H9 (cell line): ENCODE results near the gene FRAT1. TPM values are rescaled to one million over a fixed set of nuclear protein-coding genes. Genes with fewer than 3 reads are reported as not detected.

Experiments
- DNase-seq: peaks from one replicate; pipeline ENCODE4 v3.0.0-alpha.2; 2017
- H2AFZ ChIP-seq: one replicate; pipeline ENCODE4 v1.6.1; 2013; ENCODE audit warnings: mild to moderate bottlenecking, low read length, control low read depth, moderate library complexity
- H2AK5ac ChIP-seq: 2 replicates; pipeline ENCODE4 v1.6.1; 2013; ENCODE audit warnings: low read length, control low read depth, mixed read lengths; ENCODE audit not compliant: insufficient read length
- H2BK120ac ChIP-seq: one replicate; pipeline ENCODE4 v1.6.1; 2013; ENCODE audit warnings: low read depth, mild to moderate bottlenecking, low read length, control low read depth, inconsistent platforms; ENCODE audit not compliant: poor library complexity, severe bottlenecking
- H2BK12ac ChIP-seq: 2 replicates; pipeline ENCODE4 v1.6.1; 2013; ENCODE audit warnings: low read length, control low read depth, mixed read lengths, low read depth; ENCODE audit not compliant: insufficient read length
- H2BK15ac ChIP-seq: 2 replicates; pipeline ENCODE4 v1.6.1; 2013; ENCODE audit warnings: low read depth, low read length, control low read depth
- H2BK20ac ChIP-seq: one replicate; pipeline ENCODE4 v1.6.1; 2013; ENCODE audit warnings: low read depth, mild to moderate bottlenecking, low read length, control low read depth, inconsistent platforms; ENCODE audit not compliant: poor library complexity, severe bottlenecking
- H2BK5ac ChIP-seq: 2 replicates; pipeline ENCODE4 v1.6.1; 2013; ENCODE audit warnings: low read length, control low read depth, mixed read lengths; ENCODE audit not compliant: insufficient read length
- H3K14ac ChIP-seq: 2 replicates; pipeline ENCODE4 v1.6.1; 2013; ENCODE audit warnings: low read length, control low read depth; ENCODE audit not compliant: insufficient read depth
- H3K18ac ChIP-seq: 2 replicates; pipeline ENCODE4 v1.6.1; 2013; ENCODE audit warnings: low read depth, mild to moderate bottlenecking, mixed read lengths, low read length, control low read depth; ENCODE audit not compliant: insufficient read length
- H3K23ac ChIP-seq: 2 replicates; pipeline ENCODE4 v1.6.1; 2013; ENCODE audit warnings: low read length, control low read depth, mixed read lengths, low read depth; ENCODE audit not compliant: insufficient read length
- H3K23me2 ChIP-seq: 2 replicates; pipeline ENCODE4 v1.6.1; 2013; ENCODE audit warnings: low read depth, mild to moderate bottlenecking, mixed read lengths, low read length, control low read depth; ENCODE audit not compliant: insufficient read length, poor library complexity, severe bottlenecking
- H3K27ac ChIP-seq: 2 replicates; pipeline ENCODE4 v1.5.1; 2013; ENCODE audit warnings: low read length, control low read depth, mixed read lengths, low read depth; ENCODE audit not compliant: insufficient read length
- H3K27me3 ChIP-seq: 2 replicates; pipeline ENCODE4 v1.6.1; 2013; ENCODE audit warnings: low read length, control low read depth, inconsistent platforms; ENCODE audit not compliant: insufficient read depth
- H3K4ac ChIP-seq: 2 replicates; pipeline ENCODE4 v1.6.1; 2013; ENCODE audit warnings: low read depth, mild to moderate bottlenecking, control low read depth, inconsistent platforms, low read length, moderate library complexity
- H3K4me1 ChIP-seq: 2 replicates; pipeline ENCODE4 v1.6.1; 2013; ENCODE audit warnings: low read length, control low read depth, inconsistent platforms; ENCODE audit not compliant: insufficient read depth
- H3K4me2 ChIP-seq: 2 replicates; pipeline ENCODE4 v1.6.1; 2013; ENCODE audit warnings: low read length, control low read depth, mixed read lengths; ENCODE audit not compliant: insufficient read length, insufficient read depth
- H3K56ac ChIP-seq: 2 replicates; pipeline ENCODE4 v1.6.1; 2013; ENCODE audit warnings: low read depth, mild to moderate bottlenecking, mixed read lengths, low read length, control low read depth; ENCODE audit not compliant: insufficient read length
- H3K79me1 ChIP-seq: 2 replicates; pipeline ENCODE4 v1.6.1; 2013; ENCODE audit warnings: low read depth, mild to moderate bottlenecking, moderate library complexity, low read length, control low read depth, inconsistent platforms; ENCODE audit not compliant: insufficient read depth, poor library complexity, severe bottlenecking
- H3K79me2 ChIP-seq: 2 replicates; pipeline ENCODE4 v1.6.1; 2013; ENCODE audit warnings: low read length, control low read depth, inconsistent platforms; ENCODE audit not compliant: insufficient read depth
- H3K9ac ChIP-seq: 2 replicates; pipeline ENCODE4 v1.6.1; 2013; ENCODE audit warnings: low read length, control low read depth, mixed read lengths; ENCODE audit not compliant: insufficient read length; ENCODE audit errors: extremely low read depth
- H3K9me3 ChIP-seq: one replicate; pipeline ENCODE4 v1.6.1; 2013; ENCODE audit warnings: low read depth, low read length, inconsistent platforms; ENCODE audit not compliant: control insufficient read depth
- H3T11ph ChIP-seq: one replicate; pipeline ENCODE4 v1.6.1; 2013; ENCODE audit warnings: mild to moderate bottlenecking, low read length, control low read depth, inconsistent platforms
- H4K20me1 ChIP-seq: one replicate; pipeline ENCODE4 v1.6.1; 2013; ENCODE audit not compliant: control insufficient read depth, insufficient read length, insufficient read depth
- H4K5ac ChIP-seq: 2 replicates; pipeline ENCODE4 v1.6.1; 2013; ENCODE audit warnings: low read depth, mild to moderate bottlenecking, mixed read lengths, low read length, control low read depth; ENCODE audit not compliant: insufficient read length
- H4K8ac ChIP-seq: replicated peaks from 2 replicates; pipeline ENCODE4 v1.6.1; 2013; ENCODE audit warnings: low read length, control low read depth, mixed read lengths, low read depth; ENCODE audit not compliant: insufficient read length
- H4K91ac ChIP-seq: 2 replicates; pipeline ENCODE4 v1.6.1; 2013; ENCODE audit warnings: low read depth, mild to moderate bottlenecking, moderate library complexity, mixed read lengths, low read length, control low read depth; ENCODE audit not compliant: insufficient read length
- H3K27ac Mint-ChIP-seq, 3 experiments: 2 replicates in 2 of 3; 3 replicates in 1 of 3; pipeline ENCODE4 v1.8.0; 2020 to 2021; ENCODE audit warnings: mixed read lengths in 3 of 3, mild to moderate bottlenecking in 1 of 3, moderate library complexity in 1 of 3
- H3K27me3 Mint-ChIP-seq: 2 replicates; pipeline ENCODE4 v1.8.0; 2021; ENCODE audit warnings: low read depth, mild to moderate bottlenecking, moderate library complexity, mixed read lengths
- H3K36me3 Mint-ChIP-seq, 3 experiments: 2 replicates in 2 of 3; 3 replicates in 1 of 3; pipeline ENCODE4 v1.8.0; 2020 to 2021; ENCODE audit warnings: low read depth in 3 of 3, mixed read lengths in 3 of 3; ENCODE audit not compliant: insufficient read depth in 1 of 3
- H3K4me1 Mint-ChIP-seq, 2 experiments: 2 replicates each; pipeline ENCODE4 v1.8.0; 2020; ENCODE audit warnings: mixed read lengths in 2 of 2
- H3K4me3 Mint-ChIP-seq, 2 experiments: 2 replicates in 1 of 2; 3 replicates in 1 of 2; pipeline ENCODE4 v1.8.0; 2020 to 2021; ENCODE audit warnings: mild to moderate bottlenecking in 2 of 2, mixed read lengths in 2 of 2, moderate library complexity in 1 of 2
- H3K9me3 Mint-ChIP-seq, 2 experiments: 2 replicates in 1 of 2; 3 replicates in 1 of 2; pipeline ENCODE4 v1.8.0; 2020; ENCODE audit warnings: mild to moderate bottlenecking in 2 of 2, mixed read lengths in 2 of 2, moderate library complexity in 1 of 2
- CTCF ChIP-seq: fragments of 200-600 bp; sonication (generic); conservative IDR thresholded peaks from 3 replicates; pipeline ENCODE4 v1.8.0; 2021; ENCODE audit warnings: antibody characterized with exemption, mild to moderate bottlenecking
- WGBS: extraction: QIAGEN DNeasy Blood & Tissue Kit; methylation state at CpG from one replicate; pipeline ENCODE4 v1.1.7; 2013; ENCODE audit warnings: missing lambda C conversion rate, low lambda C conversion rate, mixed read lengths; ENCODE audit not compliant: insufficient read length; ENCODE audit errors: extremely low coverage; 5-methylcytosine and 5-hydroxymethylcytosine counted together
- total RNA-seq: library from RNA; stranded (reverse); gene quantifications from 2 replicates; pipeline ENCODE4 v1.2.1, GENCODE V29; 2021

Gene FRAT1
- total RNA-seq, 1 experiment from 2014 or later = 7.3 TPM

- Histone ChIP-seq H3K23ac (no peak overlapping the region), H4K91ac (no peak overlapping the region), H3K56ac (no peak overlapping the region), H3K18ac (no peak overlapping the region), H3K4me1 (no peaks in the 10 kb centered on the region), H4K20me1 (no peaks in the 10 kb centered on the region), H2BK120ac (no peak overlapping the region), H2BK12ac (no peak overlapping the region), H2AFZ (no peak overlapping the region), H3K27ac (no peak overlapping the region), H3K4me2 (no peak overlapping the region), H3K14ac (no peak overlapping the region), H2AK5ac (no peak overlapping the region), H3K79me2 (no peaks in the 10 kb centered on the region; the same call in 1 of the 2 replicates), H4K8ac (no peak overlapping the region), H3K27me3 (no peaks in the 10 kb centered on the region), H3K23me2 (no peaks in the 10 kb centered on the region), H3K4ac (no peak overlapping the region), H3T11ph (no peak overlapping the region), H2BK15ac (no peak overlapping the region), H3K79me1 (peaks cover 3% of the 10 kb centered on the region), H4K5ac (no peak overlapping the region), H2BK5ac (no peak overlapping the region), H2BK20ac (no peak overlapping the region), H3K9me3 (no peaks in the 10 kb centered on the region), H3K9ac (no peak overlapping the region)
- peaks cover 24 to 30% of the 10 kb centered on the region in 2 experiments for H3K4me1 Mint-ChIP-seq
- DNase-seq = no peak
- H3K27ac Mint-ChIP-seq = no peak overlapping the region; a peak in 1 of 7 replicates
- no peak for TF ChIP-seq CTCF
- no CpG with 5 or more reads among the region's 3 CpGs for WGBS
- no peak overlapping the region for H3K4me3 Mint-ChIP-seq
- peaks cover 14 to 19% of the 10 kb centered on the region in 2 experiments for H3K9me3 Mint-ChIP-seq
- peaks cover 10 to 52% (median 15%) of the 10 kb centered on the region in 3 experiments; a peak in 6 of 7 replicates for H3K36me3 Mint-ChIP-seq
- no peaks in the 10 kb centered on the region for H3K27me3 Mint-ChIP-seq
Measured at GRCh38 chr10:97270523-97271154, 48.4 kb upstream of the FRAT1 start.
